ENCODE measurements around the gene SCAMP4.

The SCAMP4 gene

GRCh38 chr19:1861599-1862031 is 43.6 kb upstream of the SCAMP4 start:
- peaks cover 32% of the 10 kb centered on the region for H3K4me1 ChIP-seq (ENCODE audit: insufficient read depth, low read length)
- H3K9me3 ChIP-seq (ENCODE audit: insufficient read depth, low read depth, low read length): no peaks in the 10 kb centered on the region
- H3K4me3 ChIP-seq (ENCODE audit: low read length): peak overlapping the region; percentile 84
- peak overlapping the region; percentile 59; the same call in 1 of the 2 replicates for H3K9ac ChIP-seq (ENCODE audit: low read depth, low read length)
- H3K36me3 ChIP-seq (ENCODE audit: insufficient read depth, low read depth, low read length): no peaks in the 10 kb centered on the region
- no peak overlapping the region for H3K27ac ChIP-seq (ENCODE audit: low read length)
- peaks cover 25% of the 10 kb centered on the region for H3K27me3 ChIP-seq (ENCODE audit: insufficient read depth, low read length)

GRCh38 chr19:1862068-1862423 is 43.2 kb upstream of the SCAMP4 start:
- H3K27ac ChIP-seq (ENCODE audit: low read length): no peak overlapping the region

GRCh38 chr19:1862424-1863327 is 42.5 kb upstream of the SCAMP4 start:
- peaks cover 25% of the 10 kb centered on the region for H3K27me3 ChIP-seq (ENCODE audit: insufficient read depth, low read length)
- H3K9me3 ChIP-seq (ENCODE audit: insufficient read depth, low read depth, low read length): no peaks in the 10 kb centered on the region
- no peaks in the 10 kb centered on the region for H3K36me3 ChIP-seq (ENCODE audit: insufficient read depth, low read depth, low read length)
- peaks cover 31% of the 10 kb centered on the region for H3K4me1 ChIP-seq (ENCODE audit: insufficient read depth, low read length)
- peak overlapping the region; percentile 84 for H3K4me3 ChIP-seq (ENCODE audit: low read length)
- peak overlapping the region; percentile 59; the same call in 1 of the 2 replicates for H3K9ac ChIP-seq (ENCODE audit: low read depth, low read length)
- H3K27ac ChIP-seq (ENCODE audit: low read length): no peak overlapping the region

More at GRCh38 chr19:1862068-1862423, 43.2 kb upstream of the SCAMP4 start:
- no peaks in the 10 kb centered on the region for H3K9me3 ChIP-seq (ENCODE audit: insufficient read depth, low read depth, low read length)
- H3K27me3 ChIP-seq (ENCODE audit: insufficient read depth, low read length): peaks cover 25% of the 10 kb centered on the region
- peaks cover 32% of the 10 kb centered on the region for H3K4me1 ChIP-seq (ENCODE audit: insufficient read depth, low read length)
- H3K4me3 ChIP-seq (ENCODE audit: low read length): peak overlapping the region; percentile 84
- no peaks in the 10 kb centered on the region for H3K36me3 ChIP-seq (ENCODE audit: insufficient read depth, low read depth, low read length)
- peak overlapping the region; percentile 59; the same call in 1 of the 2 replicates for H3K9ac ChIP-seq (ENCODE audit: low read depth, low read length)

GRCh38 chr19:1863328-1863637 is 41.9 kb upstream of the SCAMP4 start, which contains the start of gene KLF16:
TSS of gene KLF16 (minus strand) at chr19:1863579. CDS start at chr19:1863497, 82 bp downstream.
- Histone ChIP-seq H3K27me3 (ENCODE audit: insufficient read depth, low read length) (peaks cover 25% of the 10 kb centered on the region), H3K4me1 (ENCODE audit: insufficient read depth, low read length) (peaks cover 25% of the 10 kb centered on the region), H3K9ac (ENCODE audit: low read depth, low read length) (peak within 1 kb of the TSS; percentile 94), H3K9me3 (ENCODE audit: insufficient read depth, low read depth, low read length) (no peaks in the 10 kb centered on the region), H3K4me3 (ENCODE audit: low read length) (peak within 1 kb of the TSS; percentile 84), H3K27ac (ENCODE audit: low read length) (peak within 1 kb of the TSS; percentile 92), H3K36me3 (ENCODE audit: insufficient read depth, low read depth, low read length) (no peaks in the 10 kb centered on the region)

GRCh38 chr19:1863638-1864479 is 41.3 kb upstream of the SCAMP4 start:
- H3K4me3 ChIP-seq (ENCODE audit: low read length): peak overlapping the region; percentile 76
- no peaks in the 10 kb centered on the region for H3K36me3 ChIP-seq (ENCODE audit: insufficient read depth, low read depth, low read length)
- H3K27me3 ChIP-seq (ENCODE audit: insufficient read depth, low read length): peaks cover 25% of the 10 kb centered on the region
- H3K9me3 ChIP-seq (ENCODE audit: insufficient read depth, low read depth, low read length): no peaks in the 10 kb centered on the region
- peak overlapping the region; percentile 92 for H3K27ac ChIP-seq (ENCODE audit: low read length)
- peaks cover 21% of the 10 kb centered on the region; the same call in 1 of the 2 replicates for H3K4me1 ChIP-seq (ENCODE audit: insufficient read depth, low read length)
- H3K9ac ChIP-seq (ENCODE audit: low read depth, low read length): peak overlapping the region; percentile 94

- H3K4me3 ChIP-seq (ENCODE audit: low read length): peak overlapping the region; percentile 76
- peak overlapping the region; percentile 92 for H3K27ac ChIP-seq (ENCODE audit: low read length)
Measured at GRCh38 chr19:1864480-1865171, 40.6 kb upstream of the SCAMP4 start.

GRCh38 chr19:1865172-1866010 is 39.8 kb upstream of the SCAMP4 start:
- Histone ChIP-seq H3K9me3 (ENCODE audit: insufficient read depth, low read depth, low read length) (no peaks in the 10 kb centered on the region), H3K4me1 (ENCODE audit: insufficient read depth, low read length) (peaks cover 16% of the 10 kb centered on the region; the same call in 1 of the 2 replicates), H3K27ac (ENCODE audit: low read length) (peak overlapping the region; percentile 80)

More at GRCh38 chr19:1864480-1865171, 40.6 kb upstream of the SCAMP4 start:
- Histone ChIP-seq H3K9ac (ENCODE audit: low read depth, low read length) (peak overlapping the region; percentile 94), H3K9me3 (ENCODE audit: insufficient read depth, low read depth, low read length) (no peaks in the 10 kb centered on the region), H3K36me3 (ENCODE audit: insufficient read depth, low read depth, low read length) (no peaks in the 10 kb centered on the region), H3K27me3 (ENCODE audit: insufficient read depth, low read length) (peaks cover 25% of the 10 kb centered on the region), H3K4me1 (ENCODE audit: insufficient read depth, low read length) (peaks cover 17% of the 10 kb centered on the region; the same call in 1 of the 2 replicates)

DNA sequence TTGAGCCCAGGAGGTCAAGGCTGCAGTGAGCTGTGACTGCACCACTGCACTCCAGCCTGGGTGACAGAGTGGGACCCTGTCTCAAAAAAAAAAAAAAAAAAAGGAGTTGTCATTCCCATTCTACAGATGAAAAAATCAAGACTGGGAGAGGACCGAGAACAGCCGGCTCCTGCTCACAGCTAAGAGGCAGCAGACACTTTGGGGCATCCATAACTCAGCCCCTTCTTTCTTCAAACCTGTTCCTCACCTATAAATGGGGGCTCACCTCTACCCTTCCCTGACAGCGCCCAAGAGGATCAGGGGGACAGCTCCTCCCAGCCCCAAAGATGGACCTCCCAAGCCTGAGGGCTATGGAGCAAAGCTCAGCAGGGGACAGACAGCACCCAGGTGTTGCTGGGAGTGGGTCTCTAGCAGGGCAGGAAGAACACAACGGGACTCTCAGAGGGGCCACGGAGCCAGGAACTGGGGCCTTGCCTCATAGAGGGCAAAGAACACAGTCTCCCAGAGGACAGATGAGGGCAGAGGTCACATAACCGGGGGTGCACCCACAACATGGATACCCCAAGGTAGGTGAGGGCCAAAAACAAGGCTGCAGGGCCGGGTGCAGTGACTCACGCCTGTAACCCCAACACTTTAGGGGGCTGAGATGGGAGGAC is 38.4 kb upstream of the SCAMP4 start:
- H3K9me3 ChIP-seq (ENCODE audit: insufficient read depth, low read depth, low read length): no peaks in the 10 kb centered on the region
- no peak overlapping the region for H3K27ac ChIP-seq (ENCODE audit: low read length)
- H3K4me3 ChIP-seq (ENCODE audit: low read length): no peak overlapping the region
- H3K9ac ChIP-seq (ENCODE audit: low read depth, low read length): no peak overlapping the region
- peaks cover 7% of the 10 kb centered on the region; the same call in 1 of the 2 replicates for H3K4me1 ChIP-seq (ENCODE audit: insufficient read depth, low read length)
- peaks cover 7% of the 10 kb centered on the region for H3K27me3 ChIP-seq (ENCODE audit: insufficient read depth, low read length)
- H3K36me3 ChIP-seq (ENCODE audit: insufficient read depth, low read depth, low read length): no peaks in the 10 kb centered on the region

More at GRCh38 chr19:1865172-1866010, 39.8 kb upstream of the SCAMP4 start:
- no peaks in the 10 kb centered on the region for H3K36me3 ChIP-seq (ENCODE audit: insufficient read depth, low read depth, low read length)
- peak overlapping the region; percentile 94 for H3K9ac ChIP-seq (ENCODE audit: low read depth, low read length)
- peaks cover 22% of the 10 kb centered on the region for H3K27me3 ChIP-seq (ENCODE audit: insufficient read depth, low read length)
- H3K4me3 ChIP-seq (ENCODE audit: low read length): peak overlapping the region; percentile 76

DNA sequence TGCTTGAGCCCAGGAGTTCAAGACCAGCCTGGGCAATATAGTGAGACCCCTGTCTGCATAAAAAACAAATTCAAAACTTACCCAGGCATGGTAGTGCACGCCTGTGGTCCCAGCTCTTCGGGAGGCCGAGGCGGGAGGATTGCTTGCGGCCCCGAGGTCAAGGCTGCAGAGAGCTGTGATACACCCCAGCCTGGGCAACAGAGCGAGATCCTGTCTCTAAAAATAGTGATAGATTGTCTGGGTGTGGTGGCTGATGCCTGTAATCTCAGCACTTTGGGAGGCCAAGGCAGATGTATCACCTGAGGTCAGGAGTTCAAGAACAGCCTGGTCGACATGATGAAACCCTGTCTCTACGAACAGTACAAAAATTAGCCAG is 37.9 kb upstream of the SCAMP4 start:
- Histone ChIP-seq H3K9me3 (ENCODE audit: insufficient read depth, low read depth, low read length) (no peaks in the 10 kb centered on the region), H3K9ac (ENCODE audit: low read depth, low read length) (no peak overlapping the region), H3K27me3 (ENCODE audit: insufficient read depth, low read length) (peaks cover 2% of the 10 kb centered on the region; the same call in 1 of the 2 replicates), H3K36me3 (ENCODE audit: insufficient read depth, low read depth, low read length) (no peaks in the 10 kb centered on the region), H3K4me3 (ENCODE audit: low read length) (no peak overlapping the region), H3K27ac (ENCODE audit: low read length) (no peak overlapping the region), H3K4me1 (ENCODE audit: insufficient read depth, low read length) (peaks cover 7% of the 10 kb centered on the region; the same call in 1 of the 2 replicates)

DNA sequence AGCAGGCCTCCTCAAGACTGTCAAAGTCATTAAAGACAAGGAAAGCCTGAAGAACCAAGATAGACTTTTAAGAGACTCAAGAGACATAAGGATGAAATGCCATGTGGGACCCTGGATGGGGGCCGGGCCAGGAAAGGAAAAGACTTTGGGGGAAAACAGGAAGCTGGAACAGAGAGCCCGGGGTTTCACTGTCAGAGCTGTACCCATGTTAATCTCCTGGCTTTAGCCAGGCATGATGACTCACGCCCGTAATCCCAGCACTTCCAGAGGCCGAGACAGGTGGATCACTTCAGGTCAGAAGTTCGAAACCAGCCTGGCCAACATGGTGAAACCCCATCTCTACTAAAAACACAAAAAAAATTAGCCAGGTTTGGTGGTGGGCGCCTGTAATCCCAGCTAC is 36.2 kb upstream of the SCAMP4 start:
- H3K27ac ChIP-seq (ENCODE audit: low read length): no peak overlapping the region
- no peak overlapping the region for H3K4me3 ChIP-seq (ENCODE audit: low read length)
- no peaks in the 10 kb centered on the region for H3K36me3 ChIP-seq (ENCODE audit: insufficient read depth, low read depth, low read length)
- no peaks in the 10 kb centered on the region for H3K27me3 ChIP-seq (ENCODE audit: insufficient read depth, low read length)
- no peak overlapping the region for H3K9ac ChIP-seq (ENCODE audit: low read depth, low read length)
- peaks cover 7% of the 10 kb centered on the region; the same call in 1 of the 2 replicates for H3K4me1 ChIP-seq (ENCODE audit: insufficient read depth, low read length)
- H3K9me3 ChIP-seq (ENCODE audit: insufficient read depth, low read depth, low read length): no peaks in the 10 kb centered on the region
